HL-60 (cell line): ENCODE results near the gene ATE1.

Source experiments
- DNase-seq, 2 experiments: peaks; one replicate each; pipeline ENCODE4 v3.0.0-alpha.2; 2010 to 2020; ENCODE audit warnings: low read depth in 1 of 2, low spot score in 1 of 2
- H3K27ac ChIP-seq: fragments of 250-450 bp; sonication (Bioruptor Pico); replicated peaks from 2 replicates; pipeline ENCODE4 v1.5.1; 2020; ENCODE audit warnings: mild to moderate bottlenecking, moderate library complexity
- H3K27me3 ChIP-seq: fragments of 250-450 bp; sonication (Bioruptor Pico); 2 replicates; pipeline ENCODE4 v1.5.1; 2021; ENCODE audit warnings: mild to moderate bottlenecking, moderate library complexity; ENCODE audit not compliant: insufficient read depth, poor library complexity, severe bottlenecking
- H3K4me3 ChIP-seq: replicated peaks from 2 replicates; pipeline ENCODE4 v1.5.1; 2011; ENCODE audit warnings: mild to moderate bottlenecking, control low read depth, low read length; ENCODE audit not compliant: insufficient read depth
- GABPA ChIP-seq: IDR thresholded peaks from 2 replicates; pipeline ENCODE4 v1.6.1; 2012; ENCODE audit warnings: low read depth
- POLR2AphosphoS5 ChIP-seq: IDR thresholded peaks from 2 replicates; pipeline ENCODE4 v1.6.1; 2012; ENCODE audit warnings: low read depth
- REST ChIP-seq: IDR thresholded peaks from 2 replicates; pipeline ENCODE4 v1.6.1; 2012; ENCODE audit warnings: low read depth; ENCODE audit not compliant: insufficient replicate concordance
- SPI1 ChIP-seq: IDR thresholded peaks from 2 replicates; pipeline ENCODE4 v1.6.1; 2012; ENCODE audit warnings: low read depth, mild to moderate bottlenecking, borderline replicate concordance
- TF ChIP-seq, protein P1 (sequence below): IDR thresholded peaks from one replicate; pipeline ENCODE4 v1.5.1; 2011; ENCODE audit warnings: low read length, control low read depth, inconsistent platforms; ENCODE audit not compliant: insufficient read depth

ATE1 gene

DNA sequence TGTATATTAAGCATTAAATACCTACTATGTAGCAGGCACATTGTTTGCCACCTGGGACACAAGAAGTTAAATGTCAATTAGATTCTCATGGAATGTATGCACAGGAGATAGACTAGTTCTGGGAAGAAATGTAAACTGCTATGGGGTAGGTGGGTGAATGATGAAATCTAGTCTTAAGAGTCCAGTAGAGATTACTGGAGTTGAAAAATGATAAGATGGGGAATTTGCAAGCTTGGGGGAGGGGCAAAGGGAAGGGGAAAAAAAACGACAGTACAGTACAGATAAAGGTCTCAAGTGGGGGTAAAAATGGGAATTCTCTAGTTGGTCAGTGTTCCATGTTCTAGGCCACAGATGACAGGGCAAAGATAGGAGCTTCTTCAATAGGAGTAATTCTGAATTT is 94.4 kb downstream of the ATE1 start:
- H3K27ac ChIP-seq: no peak overlapping the region
- H3K27me3 ChIP-seq: no peaks in the 10 kb centered on the region
- no peak overlapping the region for H3K4me3 ChIP-seq
- DNase-seq: no peak
- TF ChIP-seq POLR2AphosphoS5 (no peak), GABPA (no peak), SPI1 (no peak), REST (no peak)
- TF ChIP-seq, protein P1, sequence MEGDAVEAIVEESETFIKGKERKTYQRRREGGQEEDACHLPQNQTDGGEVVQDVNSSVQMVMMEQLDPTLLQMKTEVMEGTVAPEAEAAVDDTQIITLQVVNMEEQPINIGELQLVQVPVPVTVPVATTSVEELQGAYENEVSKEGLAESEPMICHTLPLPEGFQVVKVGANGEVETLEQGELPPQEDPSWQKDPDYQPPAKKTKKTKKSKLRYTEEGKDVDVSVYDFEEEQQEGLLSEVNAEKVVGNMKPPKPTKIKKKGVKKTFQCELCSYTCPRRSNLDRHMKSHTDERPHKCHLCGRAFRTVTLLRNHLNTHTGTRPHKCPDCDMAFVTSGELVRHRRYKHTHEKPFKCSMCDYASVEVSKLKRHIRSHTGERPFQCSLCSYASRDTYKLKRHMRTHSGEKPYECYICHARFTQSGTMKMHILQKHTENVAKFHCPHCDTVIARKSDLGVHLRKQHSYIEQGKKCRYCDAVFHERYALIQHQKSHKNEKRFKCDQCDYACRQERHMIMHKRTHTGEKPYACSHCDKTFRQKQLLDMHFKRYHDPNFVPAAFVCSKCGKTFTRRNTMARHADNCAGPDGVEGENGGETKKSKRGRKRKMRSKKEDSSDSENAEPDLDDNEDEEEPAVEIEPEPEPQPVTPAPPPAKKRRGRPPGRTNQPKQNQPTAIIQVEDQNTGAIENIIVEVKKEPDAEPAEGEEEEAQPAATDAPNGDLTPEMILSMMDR: no peak

DNA sequence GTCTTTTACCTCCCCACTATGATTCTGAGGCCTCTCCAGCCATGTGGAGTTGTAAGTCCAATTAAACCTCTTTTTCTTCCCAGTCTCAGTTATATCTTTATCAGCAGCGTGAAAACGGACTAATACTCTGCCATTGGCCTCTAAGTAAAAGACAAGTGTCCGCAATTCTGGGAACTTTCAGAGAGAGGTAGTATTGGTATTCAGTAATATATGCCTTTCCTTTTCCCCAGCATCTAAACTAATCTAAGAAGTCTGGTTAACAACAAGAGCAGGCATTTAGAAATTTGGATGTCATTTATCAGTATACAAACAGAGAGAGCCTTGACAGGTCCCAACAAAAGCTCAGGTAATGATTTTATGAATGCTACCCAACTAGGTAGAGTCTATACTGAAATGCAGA is 95.2 kb downstream of the ATE1 start:
- DNase-seq: no peak

DNA sequence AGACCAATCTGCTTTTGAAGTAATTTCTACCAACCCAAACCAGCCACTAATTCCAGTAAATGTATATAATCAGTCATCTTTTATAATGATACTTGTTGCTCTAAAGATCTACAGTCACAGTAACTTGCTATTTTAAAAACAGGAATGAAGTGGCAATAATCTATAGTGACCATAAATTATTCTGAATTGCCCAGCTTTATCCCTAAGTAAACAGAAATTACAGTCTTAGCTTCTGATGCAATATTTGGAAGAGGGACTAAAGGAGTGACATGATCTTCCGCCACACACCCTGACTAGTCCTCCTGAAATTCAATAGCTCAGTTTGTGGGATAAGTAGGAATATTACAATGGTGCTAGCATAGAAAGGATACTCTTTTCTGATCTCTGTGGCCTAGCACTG is 96.1 kb downstream of the ATE1 start:
- Histone ChIP-seq H3K27me3 (no peaks in the 10 kb centered on the region), H3K27ac (no peak overlapping the region), H3K4me3 (no peak overlapping the region)
- TF ChIP-seq GABPA (no peak), POLR2AphosphoS5 (no peak), REST (no peak), SPI1 (no peak)
- TF ChIP-seq, protein P1: no peak
- DNase-seq: no peak

More for the DNA sequence above, 95.2 kb downstream of the ATE1 start:
- Histone ChIP-seq H3K27me3 (no peaks in the 10 kb centered on the region), H3K27ac (no peak overlapping the region), H3K4me3 (no peak overlapping the region)
- TF ChIP-seq, protein P1: no peak
- no peak for TF ChIP-seq POLR2AphosphoS5
- TF ChIP-seq REST: no peak
- TF ChIP-seq GABPA: no peak
- no peak for TF ChIP-seq SPI1
